Fibroblast of skin of left quadriceps (primary cell): ENCODE data around the gene AASDH.
A peak's percentile ranks its signal among the peaks of the same experiment; 100 is the strongest.
"Not testable (repeated sequence)": the region's sequence is repeated elsewhere in the genome, so short reads cannot be mapped to it uniquely, and the experiment has no call there.

Source experiments
- DNase-seq, 2 experiments: peaks; one replicate each; pipeline ENCODE4 v3.0.0-alpha.2; 2013; ENCODE audit warnings: low read depth in 2 of 2

AASDH gene

GRCh38 chr4:56389558-56389957 lies 2.3 kb upstream of the AASDH start:
- DNase-seq: no peak

GRCh38 chr4:56388306-56388705 lies 1.0 kb upstream of the AASDH start:
- no peak for DNase-seq

- no peak for DNase-seq
Measured at GRCh38 chr4:56386091-56386490, 1.2 kb downstream of the AASDH start.

- DNase-seq: no peak
Measured at GRCh38 chr4:56375458-56375857, 11.8 kb downstream of the AASDH start.

GRCh38 chr4:56374956-56375355 lies 12.3 kb downstream of the AASDH start:
- no peak for DNase-seq

- DNase-seq: no peak
Measured at GRCh38 chr4:56372774-56373173, 14.5 kb downstream of the AASDH start.

GRCh38 chr4:56371426-56372220 lies 15.7 kb downstream of the AASDH start:
- DNase-seq: no peak

GRCh38 chr4:56370377-56370776 lies 16.9 kb downstream of the AASDH start:
- DNase-seq: no peak

- not testable (repeated sequence) for DNase-seq
Measured at GRCh38 chr4:56362981-56363380, 24.3 kb downstream of the AASDH start.

- no peak for DNase-seq
Measured at GRCh38 chr4:56360071-56360470, 27.2 kb downstream of the AASDH start.

GRCh38 chr4:56356650-56357049 lies 30.6 kb downstream of the AASDH start:
- DNase-seq: no peak

- DNase-seq: no peak
Measured at GRCh38 chr4:56348576-56348975, 38.7 kb downstream of the AASDH start.

GRCh38 chr4:56345458-56345857 lies 41.8 kb downstream of the AASDH start:
- DNase-seq: no peak

- DNase-seq: no peak
Measured at GRCh38 chr4:56342746-56343145, 44.5 kb downstream of the AASDH start.

GRCh38 chr4:56330691-56331090 lies 56.6 kb downstream of the AASDH start:
- no peak for DNase-seq

- no peak for DNase-seq
Measured at GRCh38 chr4:56326363-56326762, 60.9 kb downstream of the AASDH start.

GRCh38 chr4:56324011-56324610 lies 63.2 kb downstream of the AASDH start:
- no peak for DNase-seq

- DNase-seq: no peak
Measured at GRCh38 chr4:56323327-56323726, 64.0 kb downstream of the AASDH start.

GRCh38 chr4:56321251-56321650 lies 66.0 kb downstream of the AASDH start:
- no peak for DNase-seq

- peak; percentile 12 to 18 for DNase-seq
Measured at GRCh38 chr4:56320293-56320692, 67.0 kb downstream of the AASDH start.

GRCh38 chr4:56318555-56318954 lies 68.7 kb downstream of the AASDH start:
- no peak for DNase-seq

- no peak for DNase-seq
Measured at GRCh38 chr4:56317749-56318148, 69.5 kb downstream of the AASDH start.

GRCh38 chr4:56316011-56316650 lies 71.2 kb downstream of the AASDH start:
- DNase-seq: no peak
